Measurements from ENCODE around the gene CREB1. TPM values are rescaled to one million over a fixed set of nuclear protein-coding genes. Genes with fewer than 3 reads are reported as not detected.

Gene CREB1
- total and polyA plus RNA-seq, 10 of the 15 experiments (the other 5 are each of a cell fraction or from before 2014, with no cell fraction given), result 13.4 to 76.9 (median 39.5) TPM

DNA sequence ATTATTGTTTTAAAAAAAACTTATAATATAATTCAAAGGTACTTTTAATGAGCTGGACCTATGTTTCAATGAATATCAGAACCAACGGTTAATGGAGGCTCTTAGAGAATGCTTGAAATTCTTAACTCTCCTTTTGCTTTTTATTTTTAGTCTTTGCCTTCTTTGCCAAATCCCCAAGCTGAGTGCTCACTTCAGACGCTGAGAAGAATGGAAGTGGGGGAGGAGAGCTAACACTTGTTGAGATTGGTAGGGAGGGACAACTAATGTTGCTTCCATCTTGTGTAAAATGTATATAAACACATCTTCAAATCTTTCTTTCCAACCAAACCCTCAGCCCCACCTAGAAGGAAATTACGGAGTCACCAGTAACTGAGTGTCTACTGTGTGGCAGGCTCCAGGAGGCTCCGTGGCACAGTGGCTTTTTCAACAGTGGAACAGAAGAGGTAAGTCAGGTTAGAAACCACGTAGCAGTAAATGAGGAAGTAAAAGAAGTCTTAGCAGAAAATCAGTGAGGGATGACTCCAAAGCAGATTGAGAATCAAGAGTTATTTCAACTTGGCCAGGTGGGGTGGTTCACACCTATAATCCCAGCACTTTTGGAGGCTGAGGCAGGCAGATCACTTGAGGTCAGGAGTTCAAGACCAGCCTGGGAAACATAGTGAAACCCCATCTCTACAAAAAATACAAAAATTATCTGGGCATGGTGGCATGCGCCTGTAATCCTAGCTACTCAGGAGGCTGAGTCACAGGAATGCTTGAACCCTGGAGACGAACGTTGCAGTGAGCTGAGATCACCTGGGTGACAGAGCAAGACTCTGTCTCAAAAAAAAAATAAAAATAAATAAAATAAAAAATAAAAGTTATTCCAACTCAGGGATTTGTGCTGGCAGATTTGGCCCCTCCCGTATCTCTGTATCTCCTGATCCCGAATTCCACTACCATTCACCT, 45.0 kb upstream of the CREB1 start (continued):
- TF ChIP-seq, protein P1, sequence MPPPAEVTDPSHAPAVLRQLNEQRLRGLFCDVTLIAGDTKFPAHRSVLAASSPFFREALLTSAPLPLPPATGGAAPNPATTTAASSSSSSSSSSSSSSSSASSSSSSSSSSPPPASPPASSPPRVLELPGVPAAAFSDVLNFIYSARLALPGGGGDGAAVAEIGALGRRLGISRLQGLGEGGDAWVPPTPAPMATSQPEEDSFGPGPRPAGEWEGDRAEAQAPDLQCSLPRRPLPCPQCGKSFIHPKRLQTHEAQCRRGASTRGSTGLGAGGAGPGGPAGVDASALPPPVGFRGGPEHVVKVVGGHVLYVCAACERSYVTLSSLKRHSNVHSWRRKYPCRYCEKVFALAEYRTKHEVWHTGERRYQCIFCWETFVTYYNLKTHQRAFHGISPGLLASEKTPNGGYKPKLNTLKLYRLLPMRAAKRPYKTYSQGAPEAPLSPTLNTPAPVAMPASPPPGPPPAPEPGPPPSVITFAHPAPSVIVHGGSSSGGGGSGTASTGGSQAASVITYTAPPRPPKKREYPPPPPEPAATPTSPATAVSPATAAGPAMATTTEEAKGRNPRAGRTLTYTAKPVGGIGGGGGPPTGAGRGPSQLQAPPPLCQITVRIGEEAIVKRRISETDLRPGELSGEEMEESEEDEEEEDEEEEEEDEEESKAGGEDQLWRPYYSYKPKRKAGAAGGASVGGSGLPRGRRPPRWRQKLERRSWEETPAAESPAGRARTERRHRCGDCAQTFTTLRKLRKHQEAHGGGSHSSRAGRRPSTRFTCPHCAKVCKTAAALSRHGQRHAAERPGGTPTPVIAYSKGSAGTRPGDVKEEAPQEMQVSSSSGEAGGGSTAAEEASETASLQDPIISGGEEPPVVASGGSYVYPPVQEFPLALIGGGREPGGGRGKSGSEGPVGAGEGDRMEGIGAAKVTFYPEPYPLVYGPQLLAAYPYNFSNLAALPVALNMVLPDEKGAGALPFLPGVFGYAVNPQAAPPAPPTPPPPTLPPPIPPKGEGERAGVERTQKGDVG (CRISPR knock-in tag; IDR thresholded peaks at IDR 0.05), result no peak
- TF ChIP-seq RELA (IDR thresholded peaks at IDR 0.05; ENCODE audit: borderline replicate concordance, partially characterized antibody) (no peak), KLF5 (IDR thresholded peaks at IDR 0.05; ENCODE audit: partially characterized antibody) (no peak), SUPT20H (IDR thresholded peaks at IDR 0.05; ENCODE audit: borderline replicate concordance, control insufficient read depth, low read depth, low read length) (no peak), FOXK2 (IDR thresholded peaks at IDR 0.05) (no peak), TCF12 (IDR thresholded peaks at IDR 0.05; ENCODE audit: low read depth, low read length) (no peak), ZNF622 (IDR thresholded peaks at IDR 0.05) (no peak), NRF1 (conservative IDR thresholded peaks at IDR 0.05; ENCODE audit: low read depth, low read length) (no peak), CHD2 (IDR thresholded peaks at IDR 0.05; ENCODE audit: borderline replicate concordance, low read depth, low read length) (no peak), RBBP5 (conservative IDR thresholded peaks at IDR 0.05) (no peak), NR2C2 (IDR thresholded peaks at IDR 0.05; ENCODE audit: borderline replicate concordance, control insufficient read depth, insufficient read length, low read depth) (no peak), MTA2 (IDR thresholded peaks at IDR 0.05; ENCODE audit: low read depth) (peak; percentile 43; the same call in 1 of the 2 replicates), FOXM1 (IDR thresholded peaks at IDR 0.05; ENCODE audit: low read depth, low read length) (no peak), EGR1 (IDR thresholded peaks at IDR 0.05; ENCODE audit: borderline replicate concordance in 1 of 2, low read depth in 2 of 2, low read length in 2 of 2) (no peak)
- TF ChIP-seq, protein P2, sequence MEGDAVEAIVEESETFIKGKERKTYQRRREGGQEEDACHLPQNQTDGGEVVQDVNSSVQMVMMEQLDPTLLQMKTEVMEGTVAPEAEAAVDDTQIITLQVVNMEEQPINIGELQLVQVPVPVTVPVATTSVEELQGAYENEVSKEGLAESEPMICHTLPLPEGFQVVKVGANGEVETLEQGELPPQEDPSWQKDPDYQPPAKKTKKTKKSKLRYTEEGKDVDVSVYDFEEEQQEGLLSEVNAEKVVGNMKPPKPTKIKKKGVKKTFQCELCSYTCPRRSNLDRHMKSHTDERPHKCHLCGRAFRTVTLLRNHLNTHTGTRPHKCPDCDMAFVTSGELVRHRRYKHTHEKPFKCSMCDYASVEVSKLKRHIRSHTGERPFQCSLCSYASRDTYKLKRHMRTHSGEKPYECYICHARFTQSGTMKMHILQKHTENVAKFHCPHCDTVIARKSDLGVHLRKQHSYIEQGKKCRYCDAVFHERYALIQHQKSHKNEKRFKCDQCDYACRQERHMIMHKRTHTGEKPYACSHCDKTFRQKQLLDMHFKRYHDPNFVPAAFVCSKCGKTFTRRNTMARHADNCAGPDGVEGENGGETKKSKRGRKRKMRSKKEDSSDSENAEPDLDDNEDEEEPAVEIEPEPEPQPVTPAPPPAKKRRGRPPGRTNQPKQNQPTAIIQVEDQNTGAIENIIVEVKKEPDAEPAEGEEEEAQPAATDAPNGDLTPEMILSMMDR (IDR thresholded peaks at IDR 0.05 in 2 of 3, conservative IDR thresholded peaks at IDR 0.05 in 1 of 3; ENCODE audit: control insufficient read depth in 2 of 3, extremely low read depth in 1 of 3, insufficient read depth in 1 of 3, low read depth in 3 of 3, low read length in 3 of 3), result no peak
- TF ChIP-seq, protein P3, sequence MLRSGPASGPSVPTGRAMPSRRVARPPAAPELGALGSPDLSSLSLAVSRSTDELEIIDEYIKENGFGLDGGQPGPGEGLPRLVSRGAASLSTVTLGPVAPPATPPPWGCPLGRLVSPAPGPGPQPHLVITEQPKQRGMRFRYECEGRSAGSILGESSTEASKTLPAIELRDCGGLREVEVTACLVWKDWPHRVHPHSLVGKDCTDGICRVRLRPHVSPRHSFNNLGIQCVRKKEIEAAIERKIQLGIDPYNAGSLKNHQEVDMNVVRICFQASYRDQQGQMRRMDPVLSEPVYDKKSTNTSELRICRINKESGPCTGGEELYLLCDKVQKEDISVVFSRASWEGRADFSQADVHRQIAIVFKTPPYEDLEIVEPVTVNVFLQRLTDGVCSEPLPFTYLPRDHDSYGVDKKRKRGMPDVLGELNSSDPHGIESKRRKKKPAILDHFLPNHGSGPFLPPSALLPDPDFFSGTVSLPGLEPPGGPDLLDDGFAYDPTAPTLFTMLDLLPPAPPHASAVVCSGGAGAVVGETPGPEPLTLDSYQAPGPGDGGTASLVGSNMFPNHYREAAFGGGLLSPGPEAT (IDR thresholded peaks at IDR 0.05; ENCODE audit: low read depth), result peak; percentile 63; the same call in 1 of the 2 replicates
- TF ChIP-seq, protein P4, sequence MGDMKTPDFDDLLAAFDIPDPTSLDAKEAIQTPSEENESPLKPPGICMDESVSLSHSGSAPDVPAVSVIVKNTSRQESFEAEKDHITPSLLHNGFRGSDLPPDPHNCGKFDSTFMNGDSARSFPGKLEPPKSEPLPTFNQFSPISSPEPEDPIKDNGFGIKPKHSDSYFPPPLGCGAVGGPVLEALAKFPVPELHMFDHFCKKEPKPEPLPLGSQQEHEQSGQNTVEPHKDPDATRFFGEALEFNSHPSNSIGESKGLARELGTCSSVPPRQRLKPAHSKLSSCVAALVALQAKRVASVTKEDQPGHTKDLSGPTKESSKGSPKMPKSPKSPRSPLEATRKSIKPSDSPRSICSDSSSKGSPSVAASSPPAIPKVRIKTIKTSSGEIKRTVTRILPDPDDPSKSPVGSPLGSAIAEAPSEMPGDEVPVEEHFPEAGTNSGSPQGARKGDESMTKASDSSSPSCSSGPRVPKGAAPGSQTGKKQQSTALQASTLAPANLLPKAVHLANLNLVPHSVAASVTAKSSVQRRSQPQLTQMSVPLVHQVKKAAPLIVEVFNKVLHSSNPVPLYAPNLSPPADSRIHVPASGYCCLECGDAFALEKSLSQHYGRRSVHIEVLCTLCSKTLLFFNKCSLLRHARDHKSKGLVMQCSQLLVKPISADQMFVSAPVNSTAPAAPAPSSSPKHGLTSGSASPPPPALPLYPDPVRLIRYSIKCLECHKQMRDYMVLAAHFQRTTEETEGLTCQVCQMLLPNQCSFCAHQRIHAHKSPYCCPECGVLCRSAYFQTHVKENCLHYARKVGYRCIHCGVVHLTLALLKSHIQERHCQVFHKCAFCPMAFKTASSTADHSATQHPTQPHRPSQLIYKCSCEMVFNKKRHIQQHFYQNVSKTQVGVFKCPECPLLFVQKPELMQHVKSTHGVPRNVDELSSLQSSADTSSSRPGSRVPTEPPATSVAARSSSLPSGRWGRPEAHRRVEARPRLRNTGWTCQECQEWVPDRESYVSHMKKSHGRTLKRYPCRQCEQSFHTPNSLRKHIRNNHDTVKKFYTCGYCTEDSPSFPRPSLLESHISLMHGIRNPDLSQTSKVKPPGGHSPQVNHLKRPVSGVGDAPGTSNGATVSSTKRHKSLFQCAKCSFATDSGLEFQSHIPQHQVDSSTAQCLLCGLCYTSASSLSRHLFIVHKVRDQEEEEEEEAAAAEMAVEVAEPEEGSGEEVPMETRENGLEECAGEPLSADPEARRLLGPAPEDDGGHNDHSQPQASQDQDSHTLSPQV (IDR thresholded peaks at IDR 0.05), result no peak
